Lung (tissue), 12 donors: ENCODE measurements around the gene GJD4. TPM values are rescaled to one million over a fixed set of nuclear protein-coding genes. Genes with fewer than 3 reads are reported as not detected.

Source experiments
- ATAC-seq: fragments of 200-7000 bp; cut with Tn5 transposase; one replicate; pipeline ENCODE4 v1.9.1; 2020; ENCODE audit warnings: moderate number of reproducible peaks; ENCODE audit not compliant: insufficient read depth, low FRiP score
- DNase-seq, 3 donors: peaks; one replicate each; pipeline ENCODE4 v3.0.0-alpha.2; 2013 to 2017
- H3K27ac ChIP-seq, 2 donors: one replicate each; pipeline ENCODE4 v1.5.1; 2013; ENCODE audit warnings: mild to moderate bottlenecking in 2 of 2, moderate library complexity in 2 of 2, control low read depth in 1 of 2, inconsistent platforms in 1 of 2, low read depth in 1 of 2, low read length in 1 of 2
- H3K27me3 ChIP-seq, 3 donors: one replicate each; pipeline ENCODE4 v1.5.1; 2013; ENCODE audit warnings: low read length in 2 of 3; ENCODE audit not compliant: control insufficient read depth in 3 of 3, insufficient read depth in 3 of 3
- H3K36me3 ChIP-seq, 4 donors: one replicate each; pipeline ENCODE4 v1.5.1; 2013; ENCODE audit warnings: low read length in 4 of 4, mild to moderate bottlenecking in 1 of 4, moderate library complexity in 1 of 4; ENCODE audit not compliant: control insufficient read depth in 4 of 4, insufficient read depth in 4 of 4
- H3K4me1 ChIP-seq, 5 donors: one replicate each; pipeline ENCODE4 v1.5.1; 2013; ENCODE audit warnings: low read length in 5 of 5, mild to moderate bottlenecking in 2 of 5, moderate library complexity in 1 of 5; ENCODE audit not compliant: control insufficient read depth in 5 of 5, insufficient read depth in 5 of 5
- H3K4me3 ChIP-seq: one replicate; pipeline ENCODE4 v1.5.1; 2013; ENCODE audit warnings: mild to moderate bottlenecking, control low read depth, moderate library complexity
- H3K9ac ChIP-seq, 2 donors: one replicate each; pipeline ENCODE4 v1.5.1; 2013; ENCODE audit warnings: low read length in 2 of 2, control low read depth in 1 of 2; ENCODE audit not compliant: insufficient read depth in 1 of 2
- H3K9me3 ChIP-seq, 4 donors: one replicate each; pipeline ENCODE4 v1.5.1; 2013; ENCODE audit warnings: low read length in 3 of 4, mild to moderate bottlenecking in 1 of 4, moderate library complexity in 1 of 4; ENCODE audit not compliant: control insufficient read depth in 4 of 4, insufficient read depth in 3 of 4
- CTCF ChIP-seq: IDR thresholded peaks from 2 replicates; pipeline ENCODE4 v1.5.1; 2012; ENCODE audit warnings: mild to moderate bottlenecking; ENCODE audit errors: control extremely low read depth, extremely low read depth
- WGBS, 2 donors: extraction: QIAGEN DNeasy Blood & Tissue Kit; methylation state at CpG; one replicate each; pipeline ENCODE4 v1.1.7; 2013; 5-methylcytosine and 5-hydroxymethylcytosine counted together
- polyA plus RNA-seq, 2 donors: library from polyadenylated mRNA; stranded (reverse); fragments of 200-250 nt; gene quantifications; one replicate each; pipeline ENCODE4 v1.2.1, GENCODE V29; 2013
- total RNA-seq, 2 donors: library from RNA; depleted of rRNA in 1 of 2; stranded (reverse); fragments of >200 nt in 1 of 2; gene quantifications; one replicate each; pipeline ENCODE4 v1.2.1, GENCODE V29; 2014 to 2021
- donor health status: control.
- donor health status: control.
- donor health status: Bipolar disorder and iron deficiency.
- donor health status: healthy.
- donor health status: DM: yes; HTN: yes; CAD: no.

Gene GJD4
- total and polyA plus RNA-seq, 4 donors: 0.07 TPM; not detected in 3

- H3K4me1 ChIP-seq: peaks cover 0 to 5% (median 0%) of the 10 kb centered on the region in 5 donors
- TF ChIP-seq CTCF: no peak
- H3K27ac ChIP-seq: no peak overlapping the region
- H3K9me3 ChIP-seq: no peaks in the 10 kb centered on the region
- no peak overlapping the region for H3K9ac ChIP-seq
- H3K27me3 ChIP-seq: peaks cover 0 to 4% (median 3%) of the 10 kb centered on the region in 3 donors
- H3K4me3 ChIP-seq: no peak overlapping the region
- DNase-seq (no peak), ATAC-seq (no peak)
- 88 to 92% methylated on average over 2 of the region's 2 CpGs for WGBS, 2 donors
- H3K36me3 ChIP-seq: no peaks in the 10 kb centered on the region
Observed at GRCh38 chr10:35652824-35653223, 47.7 kb downstream of the GJD4 start.

- Histone ChIP-seq H3K9me3 (peaks cover 0 to 1% (median 0%) of the 10 kb centered on the region in 4 donors), H3K4me3 (no peak overlapping the region), H3K4me1 (no peaks in the 10 kb centered on the region), H3K36me3 (no peaks in the 10 kb centered on the region), H3K27ac (no peak overlapping the region), H3K9ac (no peak overlapping the region), H3K27me3 (peaks cover 0 to 3% (median 2%) of the 10 kb centered on the region in 3 donors)
- ATAC-seq (no peak), DNase-seq (peak in 2 of 3 donors; percentile 39 to 65)
- TF ChIP-seq CTCF: no peak
- WGBS, 2 donors: 78 to 79% methylated on average over 5 of the region's 5 CpGs
Observed at GRCh38 chr10:35657621-35658020, 52.5 kb downstream of the GJD4 start.

Other genes starting within 250 kb of the GJD4 start
- gene FZD8, start 37.0 kb downstream of the GJD4 start, total RNA-seq: 10 to 100 TPM in 1 of 2 donors, 1 to 10 TPM in 1; 7.4 to 20.8 TPM
- gene FZD8, start 37.0 kb downstream of the GJD4 start, polyA plus RNA-seq: 1 to 10 TPM; 6.5 to 7.7 TPM